ENCODE data around the gene GPR26.

DNA sequence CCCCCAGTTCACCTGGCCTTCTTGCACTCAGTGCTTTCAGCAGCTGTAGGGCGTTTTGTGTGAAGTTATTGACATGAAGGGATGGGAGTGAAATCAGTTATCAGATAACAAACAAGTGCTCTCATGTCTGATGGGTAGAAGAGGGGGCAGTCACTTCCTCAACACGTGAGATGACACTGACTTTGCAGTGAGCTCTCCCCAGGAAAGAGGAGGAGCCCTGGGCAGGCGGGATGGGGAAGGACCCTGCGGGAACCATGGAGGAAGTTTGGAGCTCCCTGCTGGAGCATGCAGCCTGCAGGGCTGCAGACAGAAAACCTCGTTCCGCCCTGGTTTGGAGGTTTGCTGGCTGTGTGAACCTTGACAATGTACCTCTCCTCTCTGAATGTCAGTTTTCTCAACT lies 38.7 kb downstream of the GPR26 start:
- TF ChIP-seq, protein P1, sequence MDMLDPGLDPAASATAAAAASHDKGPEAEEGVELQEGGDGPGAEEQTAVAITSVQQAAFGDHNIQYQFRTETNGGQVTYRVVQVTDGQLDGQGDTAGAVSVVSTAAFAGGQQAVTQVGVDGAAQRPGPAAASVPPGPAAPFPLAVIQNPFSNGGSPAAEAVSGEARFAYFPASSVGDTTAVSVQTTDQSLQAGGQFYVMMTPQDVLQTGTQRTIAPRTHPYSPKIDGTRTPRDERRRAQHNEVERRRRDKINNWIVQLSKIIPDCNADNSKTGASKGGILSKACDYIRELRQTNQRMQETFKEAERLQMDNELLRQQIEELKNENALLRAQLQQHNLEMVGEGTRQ (IDR thresholded peaks at IDR 0.05; ENCODE audit: low read depth, low read length): no peak
- TF ChIP-seq CTCF (conservative IDR thresholded peaks at IDR 0.05; ENCODE audit: low read depth, low read length): no peak
- TF ChIP-seq POLR2A (IDR thresholded peaks at IDR 0.05; ENCODE audit: low read depth, low read length): no peak
- no peak for TF ChIP-seq SMC3 (IDR thresholded peaks at IDR 0.05; ENCODE audit: low read depth, low read length)
- TF ChIP-seq MAZ (IDR thresholded peaks at IDR 0.05; ENCODE audit: borderline replicate concordance, low read depth, low read length): no peak

All from IMR-90 (cell line).